Measurements from ENCODE around the gene STK24.

The STK24 gene

GRCh38 chr13:98556142-98556816, 20.6 kb downstream of the STK24 start:
- WGBS (ENCODE audit: insufficient coverage, insufficient read length) = no CpG with 5 or more reads among the region's 8 CpGs
- Histone ChIP-seq H3K9me3 (ENCODE audit: control insufficient read depth, insufficient read depth, low read length) (no peaks in the 10 kb centered on the region), H3K36me3 (ENCODE audit: control insufficient read depth, insufficient read depth, low read length) (no peaks in the 10 kb centered on the region), H3K27me3 (ENCODE audit: control insufficient read depth, insufficient read depth, low read length) (no peaks in the 10 kb centered on the region), H3K27ac (ENCODE audit: low read length) (no peak overlapping the region), H3K4me1 (ENCODE audit: control insufficient read depth, insufficient read depth, low read length) (0 out of 2 replicates have a peak, but pooled peaks cover 2% of the 10 kb centered on the region), H3K4me3 (ENCODE audit: low read length) (no peak overlapping the region)
- DNase-seq (ENCODE audit: low read depth, low spot score) = no peak

GRCh38 chr13:98549728-98550317, 27.1 kb downstream of the STK24 start:
- Histone ChIP-seq H3K27ac (ENCODE audit: low read length) (no peak overlapping the region), H3K36me3 (ENCODE audit: control insufficient read depth, insufficient read depth, low read length) (no peaks in the 10 kb centered on the region), H3K4me3 (ENCODE audit: low read length) (no peak overlapping the region), H3K27me3 (ENCODE audit: control insufficient read depth, insufficient read depth, low read length) (no peaks in the 10 kb centered on the region), H3K9me3 (ENCODE audit: control insufficient read depth, insufficient read depth, low read length) (no peaks in the 10 kb centered on the region), H3K4me1 (ENCODE audit: control insufficient read depth, insufficient read depth, low read length) (no peaks in the 10 kb centered on the region)
- WGBS (ENCODE audit: insufficient coverage, insufficient read length) = no CpG with 5 or more reads among the region's 3 CpGs
- DNase-seq (ENCODE audit: low read depth, low spot score) = no peak

- peaks cover 2% of the 10 kb centered on the region for H3K4me1 ChIP-seq (ENCODE audit: control insufficient read depth, insufficient read depth, low read length)
- WGBS (ENCODE audit: insufficient coverage, insufficient read length) = no CpG with 5 or more reads among the region's 7 CpGs
- H3K4me3 ChIP-seq (ENCODE audit: low read length) = no peak overlapping the region
- H3K27ac ChIP-seq (ENCODE audit: low read length) = no peak overlapping the region
- no peak for DNase-seq (ENCODE audit: low read depth, low spot score)
- no peaks in the 10 kb centered on the region for H3K27me3 ChIP-seq (ENCODE audit: control insufficient read depth, insufficient read depth, low read length)
- no peaks in the 10 kb centered on the region for H3K36me3 ChIP-seq (ENCODE audit: control insufficient read depth, insufficient read depth, low read length)
- H3K9me3 ChIP-seq (ENCODE audit: control insufficient read depth, insufficient read depth, low read length) = no peaks in the 10 kb centered on the region
Measured at GRCh38 chr13:98549006-98549727, 27.7 kb downstream of the STK24 start.

- WGBS (ENCODE audit: insufficient coverage, insufficient read length) = no CpG with 5 or more reads among the region's 3 CpGs
- Histone ChIP-seq H3K4me3 (ENCODE audit: low read length) (no peak overlapping the region), H3K9me3 (ENCODE audit: control insufficient read depth, insufficient read depth, low read length) (no peaks in the 10 kb centered on the region), H3K27ac (ENCODE audit: low read length) (no peak overlapping the region), H3K36me3 (ENCODE audit: control insufficient read depth, insufficient read depth, low read length) (no peaks in the 10 kb centered on the region), H3K27me3 (ENCODE audit: control insufficient read depth, insufficient read depth, low read length) (no peaks in the 10 kb centered on the region), H3K4me1 (ENCODE audit: control insufficient read depth, insufficient read depth, low read length) (peaks cover 6% of the 10 kb centered on the region)
- DNase-seq (ENCODE audit: low read depth, low spot score) = no peak
Measured at GRCh38 chr13:98548230-98548629, 28.7 kb downstream of the STK24 start.

- no peak overlapping the region for H3K4me3 ChIP-seq (ENCODE audit: low read length)
- H3K36me3 ChIP-seq (ENCODE audit: control insufficient read depth, insufficient read depth, low read length) = no peaks in the 10 kb centered on the region
- peaks cover 9% of the 10 kb centered on the region for H3K4me1 ChIP-seq (ENCODE audit: control insufficient read depth, insufficient read depth, low read length)
- no CpG with 5 or more reads among the region's 5 CpGs for WGBS (ENCODE audit: insufficient coverage, insufficient read length)
- no peak for DNase-seq (ENCODE audit: low read depth, low spot score)
- H3K27me3 ChIP-seq (ENCODE audit: control insufficient read depth, insufficient read depth, low read length) = no peaks in the 10 kb centered on the region
- no peaks in the 10 kb centered on the region for H3K9me3 ChIP-seq (ENCODE audit: control insufficient read depth, insufficient read depth, low read length)
- no peak overlapping the region for H3K27ac ChIP-seq (ENCODE audit: low read length)
Measured at GRCh38 chr13:98547455-98547854, 29.5 kb downstream of the STK24 start.

- DNase-seq (ENCODE audit: low read depth, low spot score) = no peak
- no CpG with 5 or more reads among the region's 5 CpGs for WGBS (ENCODE audit: insufficient coverage, insufficient read length)
- Histone ChIP-seq H3K27me3 (ENCODE audit: control insufficient read depth, insufficient read depth, low read length) (no peaks in the 10 kb centered on the region), H3K9me3 (ENCODE audit: control insufficient read depth, insufficient read depth, low read length) (no peaks in the 10 kb centered on the region), H3K4me3 (ENCODE audit: low read length) (no peak overlapping the region), H3K27ac (ENCODE audit: low read length) (no peak overlapping the region), H3K4me1 (ENCODE audit: control insufficient read depth, insufficient read depth, low read length) (peaks cover 9% of the 10 kb centered on the region), H3K36me3 (ENCODE audit: control insufficient read depth, insufficient read depth, low read length) (no peaks in the 10 kb centered on the region)
Measured at GRCh38 chr13:98546402-98546801, 30.5 kb downstream of the STK24 start.

GRCh38 chr13:98544104-98544710, 32.7 kb downstream of the STK24 start:
- Histone ChIP-seq H3K27me3 (ENCODE audit: control insufficient read depth, insufficient read depth, low read length) (no peaks in the 10 kb centered on the region), H3K27ac (ENCODE audit: low read length) (no peak overlapping the region), H3K9me3 (ENCODE audit: control insufficient read depth, insufficient read depth, low read length) (no peaks in the 10 kb centered on the region), H3K4me3 (ENCODE audit: low read length) (no peak overlapping the region), H3K36me3 (ENCODE audit: control insufficient read depth, insufficient read depth, low read length) (no peaks in the 10 kb centered on the region), H3K4me1 (ENCODE audit: control insufficient read depth, insufficient read depth, low read length) (peaks cover 9% of the 10 kb centered on the region)
- DNase-seq (ENCODE audit: low read depth, low spot score) = no peak
- no CpG with 5 or more reads among the region's 16 CpGs for WGBS (ENCODE audit: insufficient coverage, insufficient read length)

GRCh38 chr13:98543378-98544103, 33.4 kb downstream of the STK24 start:
- no CpG with 5 or more reads among the region's 25 CpGs for WGBS (ENCODE audit: insufficient coverage, insufficient read length)
- Histone ChIP-seq H3K27me3 (ENCODE audit: control insufficient read depth, insufficient read depth, low read length) (no peaks in the 10 kb centered on the region), H3K4me1 (ENCODE audit: control insufficient read depth, insufficient read depth, low read length) (peaks cover 9% of the 10 kb centered on the region), H3K27ac (ENCODE audit: low read length) (no peak overlapping the region), H3K4me3 (ENCODE audit: low read length) (no peak overlapping the region), H3K9me3 (ENCODE audit: control insufficient read depth, insufficient read depth, low read length) (no peaks in the 10 kb centered on the region), H3K36me3 (ENCODE audit: control insufficient read depth, insufficient read depth, low read length) (no peaks in the 10 kb centered on the region)
- no peak for DNase-seq (ENCODE audit: low read depth, low spot score)

GRCh38 chr13:98542568-98543377, 34.1 kb downstream of the STK24 start:
- no CpG with 5 or more reads among the region's 23 CpGs for WGBS (ENCODE audit: insufficient coverage, insufficient read length)
- no peak for DNase-seq (ENCODE audit: low read depth, low spot score)
- Histone ChIP-seq H3K27ac (ENCODE audit: low read length) (no peak overlapping the region), H3K9me3 (ENCODE audit: control insufficient read depth, insufficient read depth, low read length) (no peaks in the 10 kb centered on the region), H3K4me3 (ENCODE audit: low read length) (no peak overlapping the region), H3K27me3 (ENCODE audit: control insufficient read depth, insufficient read depth, low read length) (no peaks in the 10 kb centered on the region), H3K4me1 (ENCODE audit: control insufficient read depth, insufficient read depth, low read length) (peaks cover 9% of the 10 kb centered on the region), H3K36me3 (ENCODE audit: control insufficient read depth, insufficient read depth, low read length) (no peaks in the 10 kb centered on the region)

All from iPS DF 6.9 (cell line).